Measurements from ENCODE around the gene XIRP2.
"Not testable (repeated sequence)": the region's sequence is repeated elsewhere in the genome, so short reads cannot be mapped to it uniquely, and the experiment has no call there.

- not testable (repeated sequence) for TF ChIP-seq CTCF, POLR2AphosphoS5 (IDR thresholded peaks at IDR 0.05)
These were observed 146.7 kb downstream of the XIRP2 start for GRCh38 chr2:167034976-167035375.

All from prostate gland (tissue), 2 donors.